Panc1 (cell line): ENCODE results near the gene SPO11. TPM values are rescaled to one million over a fixed set of nuclear protein-coding genes. Genes with fewer than 3 reads are reported as not detected.

ENCODE experiments used
- ATAC-seq: fragments of 200-7000 bp; cut with Tn5 transposase; 2 replicates; pipeline ENCODE4 v1.9.1; 2020; ENCODE audit warnings: mild to moderate bottlenecking, moderate library complexity
- BruUV-seq: library from RNA; stranded (reverse); fragments of 400-500 nt; replicated peaks from 2 replicates; lab custom pipeline; 2021; lab: Mats Ljungman, UMichigan
- CTCF ChIA-PET: fragments of 300-600 bp; sonication (Branson Sonifier 250); formaldehyde crosslinking; loops from one replicate; lab custom pipeline; 2022; ENCODE audit warnings: antibody characterized with exemption; lab: Charles Lee
- POLR2A ChIA-PET: fragments of 300-600 bp; sonication (Branson Sonifier 250); formaldehyde crosslinking; loops from one replicate; lab custom pipeline; 2022; ENCODE audit warnings: antibody characterized with exemption; lab: Charles Lee
- DNase-seq: peaks from one replicate; pipeline ENCODE4 v3.0.0-alpha.2; 2010; ENCODE audit warnings: low read depth, low spot score
- H3K27ac ChIP-seq: 2 replicates; pipeline ENCODE4 v1.5.1; 2011; ENCODE audit warnings: mild to moderate bottlenecking, low read length, inconsistent platforms
- H3K27me3 ChIP-seq: fragments of 200-500 bp; sonication (Bioruptor generic); 2 replicates; pipeline ENCODE4 v1.6.0; 2014; ENCODE audit warnings: low read length, inconsistent platforms; ENCODE audit not compliant: control insufficient read depth, insufficient read depth
- H3K36me3 ChIP-seq: fragments of 200-500 bp; sonication (Bioruptor generic); 2 replicates; pipeline ENCODE4 v1.5.1; 2014; ENCODE audit warnings: inconsistent platforms, mild to moderate bottlenecking, low read length, moderate library complexity; ENCODE audit not compliant: control insufficient read depth, insufficient read depth
- H3K4me1 ChIP-seq: 2 replicates; pipeline ENCODE4 v1.5.1; 2011; ENCODE audit warnings: inconsistent platforms, mild to moderate bottlenecking, low read length, moderate library complexity; ENCODE audit not compliant: control insufficient read depth, insufficient read depth
- H3K4me3 ChIP-seq, 2 experiments: 2 replicates each; pipeline ENCODE4 v1.5.1; 2011 to 2012; ENCODE audit warnings: low read depth in 2 of 2, low read length in 2 of 2, mild to moderate bottlenecking in 2 of 2, inconsistent platforms in 1 of 2, moderate library complexity in 1 of 2
- H3K9me3 ChIP-seq: fragments of 200-500 bp; sonication (Bioruptor generic); 2 replicates; pipeline ENCODE4 v1.5.1; 2014; ENCODE audit warnings: low read depth, mild to moderate bottlenecking, inconsistent platforms, low read length, moderate library complexity; ENCODE audit not compliant: control insufficient read depth, insufficient read depth
- POLR2AphosphoS5 ChIP-seq: IDR thresholded peaks from 2 replicates; pipeline ENCODE4 v1.6.1; 2012; ENCODE audit warnings: mild to moderate bottlenecking, low read depth, low read length, moderate library complexity
- REST ChIP-seq, 2 experiments: IDR thresholded peaks; 2 replicates each; pipeline ENCODE4 v1.6.1; 2011 to 2012; ENCODE audit warnings: low read depth in 2 of 2, control low read depth in 1 of 2, low read length in 1 of 2, mild to moderate bottlenecking in 1 of 2, moderate library complexity in 1 of 2; ENCODE audit not compliant: insufficient read depth in 1 of 2
- SIN3A ChIP-seq: IDR thresholded peaks from 2 replicates; pipeline ENCODE4 v1.6.1; 2012; ENCODE audit warnings: low read depth, mild to moderate bottlenecking, low read length, moderate library complexity, borderline replicate concordance; ENCODE audit not compliant: insufficient read depth
- TCF7L2 ChIP-seq: IDR thresholded peaks from 2 replicates; pipeline ENCODE4 v1.6.1; 2011; ENCODE audit warnings: mild to moderate bottlenecking, low read depth, low read length, inconsistent platforms
- in situ Hi-C: cut with HindIII; loops from 2 replicates; pipeline ENCODE4 v1.10.0; 2016; ENCODE audit warnings: low sequenced_read_pairs, low pct_unique_long_range_greater_than_20kb
- intact Hi-C: fragments of 100-400 bp; cut with micrococcal nuclease; formaldehyde crosslinking; loops from one replicate; pipeline ENCODE4 v1.10.0; 2022; ENCODE audit not compliant: unreplicated experiment
- total RNA-seq: library from RNA; stranded (reverse); gene quantifications from one replicate; pipeline ENCODE4 v1.2.1, GENCODE V29; 2021; ENCODE audit not compliant: unreplicated experiment
- TF ChIP-seq, protein P1 (sequence below): fragments of 450-650 bp; IDR thresholded peaks from 2 replicates; pipeline ENCODE4 v1.5.1; 2017; ENCODE audit warnings: mild to moderate bottlenecking

SPO11 gene
- total RNA-seq, 1 experiment from 2014 or later: not detected

DNA sequence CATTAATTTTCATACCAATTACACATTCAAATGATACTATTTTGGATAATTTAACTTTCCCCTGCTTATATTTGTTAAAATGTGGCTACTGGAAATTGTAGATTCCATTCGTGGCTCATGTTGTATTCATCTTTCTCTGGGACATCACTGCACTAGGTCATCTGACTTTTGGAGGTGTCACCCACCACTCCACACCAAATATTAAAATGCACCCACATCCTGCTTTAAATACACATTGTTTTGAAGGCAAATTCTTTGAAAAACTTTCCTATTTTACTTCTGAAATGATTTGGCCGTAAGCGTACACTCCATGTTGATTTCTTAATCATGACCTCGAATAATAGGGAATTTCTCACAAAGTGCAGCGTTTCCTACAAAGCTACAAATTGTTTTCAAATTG, 52.9 kb downstream of the SPO11 start:
- no peak for ATAC-seq
- BruUV-seq: no TSS peak
- in situ Hi-C loops: no loop called here

DNA sequence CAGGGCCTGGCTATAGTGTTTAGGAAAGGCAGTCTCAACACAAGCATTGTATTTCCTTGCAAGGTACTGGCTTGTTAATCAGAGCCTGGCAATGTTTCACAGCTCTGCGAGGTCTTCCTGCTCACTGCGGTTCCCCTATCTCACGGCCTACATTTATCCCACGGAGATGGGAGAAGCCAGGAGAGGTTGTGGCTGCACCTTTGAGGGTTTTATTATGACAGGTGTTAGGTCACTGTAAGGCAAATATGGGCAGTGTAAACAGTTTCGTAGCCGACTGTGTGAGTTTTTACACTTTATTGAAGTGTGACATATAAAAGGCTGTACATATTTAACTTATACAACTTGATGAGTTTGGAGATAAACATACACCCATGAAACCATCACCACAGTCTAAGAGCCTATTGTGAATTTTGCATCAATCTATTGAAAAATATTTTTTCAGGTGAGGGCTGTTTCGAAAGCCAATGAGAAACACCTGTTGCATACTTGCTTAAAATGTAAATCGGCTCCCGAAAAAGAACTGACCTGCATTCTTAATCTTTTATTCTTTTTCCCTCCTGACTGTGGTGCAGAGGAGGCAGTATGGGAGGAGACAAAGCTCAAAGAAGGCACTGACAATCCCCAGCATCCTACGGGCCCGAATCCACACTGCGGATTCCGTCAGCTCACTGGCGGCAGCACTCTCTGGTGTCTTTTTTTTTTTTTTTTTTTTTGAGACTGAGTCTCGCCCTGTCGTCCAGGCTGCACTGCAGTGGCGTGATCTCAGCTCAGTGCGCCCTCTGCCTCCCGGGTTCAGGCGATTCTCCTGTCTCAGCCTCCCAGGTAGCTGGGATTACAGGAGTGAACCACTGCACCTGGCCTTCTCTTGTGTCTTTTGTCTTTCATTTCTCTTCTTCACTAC, 54.1 kb downstream of the SPO11 start:
- in situ Hi-C loops: no loop called here
- no TSS peak for BruUV-seq

More for the DNA sequence above, 52.9 kb downstream of the SPO11 start:
- intact Hi-C loops: no loop called here
- no peak overlapping the region for H3K27ac ChIP-seq
- ChIA-PET CTCF (no interaction called here), POLR2A (no interaction called here)
- H3K4me3 ChIP-seq: no peak overlapping the region
- no peak for TF ChIP-seq TCF7L2
- no peak for TF ChIP-seq REST (IDR thresholded peaks at IDR 0.05; ENCODE audit: insufficient read depth in 1 of 2, low read depth in 2 of 2, low read length in 1 of 2)
- TF ChIP-seq, protein P1, sequence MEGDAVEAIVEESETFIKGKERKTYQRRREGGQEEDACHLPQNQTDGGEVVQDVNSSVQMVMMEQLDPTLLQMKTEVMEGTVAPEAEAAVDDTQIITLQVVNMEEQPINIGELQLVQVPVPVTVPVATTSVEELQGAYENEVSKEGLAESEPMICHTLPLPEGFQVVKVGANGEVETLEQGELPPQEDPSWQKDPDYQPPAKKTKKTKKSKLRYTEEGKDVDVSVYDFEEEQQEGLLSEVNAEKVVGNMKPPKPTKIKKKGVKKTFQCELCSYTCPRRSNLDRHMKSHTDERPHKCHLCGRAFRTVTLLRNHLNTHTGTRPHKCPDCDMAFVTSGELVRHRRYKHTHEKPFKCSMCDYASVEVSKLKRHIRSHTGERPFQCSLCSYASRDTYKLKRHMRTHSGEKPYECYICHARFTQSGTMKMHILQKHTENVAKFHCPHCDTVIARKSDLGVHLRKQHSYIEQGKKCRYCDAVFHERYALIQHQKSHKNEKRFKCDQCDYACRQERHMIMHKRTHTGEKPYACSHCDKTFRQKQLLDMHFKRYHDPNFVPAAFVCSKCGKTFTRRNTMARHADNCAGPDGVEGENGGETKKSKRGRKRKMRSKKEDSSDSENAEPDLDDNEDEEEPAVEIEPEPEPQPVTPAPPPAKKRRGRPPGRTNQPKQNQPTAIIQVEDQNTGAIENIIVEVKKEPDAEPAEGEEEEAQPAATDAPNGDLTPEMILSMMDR: no peak
- TF ChIP-seq SIN3A: no peak
- TF ChIP-seq POLR2AphosphoS5: no peak
- no peak for DNase-seq
- no peaks in the 10 kb centered on the region for H3K27me3 ChIP-seq
- no peaks in the 10 kb centered on the region; the same call in 1 of the 2 replicates for H3K36me3 ChIP-seq
- H3K9me3 ChIP-seq: no peaks in the 10 kb centered on the region
- H3K4me1 ChIP-seq: no peaks in the 10 kb centered on the region

More for the DNA sequence above, 54.1 kb downstream of the SPO11 start:
- Histone ChIP-seq H3K4me3 (no peak overlapping the region), H3K27ac (no peak overlapping the region), H3K9me3 (no peaks in the 10 kb centered on the region), H3K36me3 (no peaks in the 10 kb centered on the region; the same call in 1 of the 2 replicates), H3K4me1 (no peaks in the 10 kb centered on the region; the same call in 1 of the 2 replicates), H3K27me3 (no peaks in the 10 kb centered on the region)
- TF ChIP-seq POLR2AphosphoS5 (no peak), SIN3A (no peak)
- ChIA-PET CTCF (interaction anchor here (0.7 kb wide), 1 partner anchor 260 kb away, joined by 3 read pairs; no protein-coding TSS in a partner anchor), POLR2A (interaction anchor here (0.7 kb wide), 1 partner anchor 24 kb away, joined by 6 read pairs; no protein-coding TSS in a partner anchor)
- intact Hi-C loops: no loop called here
- ATAC-seq (no peak), DNase-seq (no peak)
